ENCODE results near the gene FBXO40.

FBXO40 gene

GRCh38 chr3:121621491-121621890 lies 28.3 kb downstream of the FBXO40 start:
- no peak for DNase-seq (ENCODE audit: low read depth)

GRCh38 chr3:121624147-121624899 lies 31.1 kb downstream of the FBXO40 start:
- DNase-seq (ENCODE audit: low read depth): no peak

- no peak for DNase-seq (ENCODE audit: low read depth)
Measured at GRCh38 chr3:121626495-121626894, 33.3 kb downstream of the FBXO40 start.

GRCh38 chr3:121627211-121627610 lies 34.0 kb downstream of the FBXO40 start:
- DNase-seq (ENCODE audit: low read depth): no peak

GRCh38 chr3:121627622-121628021 lies 34.4 kb downstream of the FBXO40 start:
- DNase-seq (ENCODE audit: low read depth): no peak

GRCh38 chr3:121629601-121630000 lies 36.4 kb downstream of the FBXO40 start:
- no peak for DNase-seq (ENCODE audit: low read depth)

- DNase-seq (ENCODE audit: low read depth): no peak
Measured at GRCh38 chr3:121630355-121630754, 37.2 kb downstream of the FBXO40 start.

- DNase-seq (ENCODE audit: low read depth): no peak
Measured at GRCh38 chr3:121637922-121638321, 44.7 kb downstream of the FBXO40 start.

GRCh38 chr3:121641127-121641526 lies 47.9 kb downstream of the FBXO40 start:
- no peak for DNase-seq (ENCODE audit: low read depth)

- DNase-seq (ENCODE audit: low read depth): no peak
Measured at GRCh38 chr3:121642601-121643314, 49.6 kb downstream of the FBXO40 start.

- no peak for DNase-seq (ENCODE audit: low read depth)
Measured at GRCh38 chr3:121645054-121645453, 51.9 kb downstream of the FBXO40 start.

- DNase-seq (ENCODE audit: low read depth): no peak
Measured at GRCh38 chr3:121648219-121648958, 55.2 kb downstream of the FBXO40 start.

- DNase-seq (ENCODE audit: low read depth): no peak
Measured at GRCh38 chr3:121649645-121650044, 56.5 kb downstream of the FBXO40 start.

GRCh38 chr3:121651684-121652083 lies 58.5 kb downstream of the FBXO40 start:
- no peak for DNase-seq (ENCODE audit: low read depth)

- no peak for DNase-seq (ENCODE audit: low read depth)
Measured at GRCh38 chr3:121654493-121655385, 61.6 kb downstream of the FBXO40 start.

GRCh38 chr3:121658716-121659435 lies 65.7 kb downstream of the FBXO40 start:
- DNase-seq (ENCODE audit: low read depth): no peak

GRCh38 chr3:121659586-121659985 lies 66.4 kb downstream of the FBXO40 start:
- DNase-seq (ENCODE audit: low read depth): no peak

GRCh38 chr3:121660356-121661171 lies 67.4 kb downstream of the FBXO40 start, which contains the start of gene HCLS1:
Gene HCLS1 (minus strand): TSS chr3:121660903. CDS start chr3:121658347, 2,556 bp downstream.
- no peak for DNase-seq (ENCODE audit: low read depth)

- no peak for DNase-seq (ENCODE audit: low read depth)
Measured at GRCh38 chr3:121661376-121661775, 68.2 kb downstream of the FBXO40 start.

- DNase-seq (ENCODE audit: low read depth): no peak
Measured at GRCh38 chr3:121662742-121663141, 69.6 kb downstream of the FBXO40 start.

Data from GM04503 (cell line).